ENCODE data around the gene GLIS2.

DNA sequence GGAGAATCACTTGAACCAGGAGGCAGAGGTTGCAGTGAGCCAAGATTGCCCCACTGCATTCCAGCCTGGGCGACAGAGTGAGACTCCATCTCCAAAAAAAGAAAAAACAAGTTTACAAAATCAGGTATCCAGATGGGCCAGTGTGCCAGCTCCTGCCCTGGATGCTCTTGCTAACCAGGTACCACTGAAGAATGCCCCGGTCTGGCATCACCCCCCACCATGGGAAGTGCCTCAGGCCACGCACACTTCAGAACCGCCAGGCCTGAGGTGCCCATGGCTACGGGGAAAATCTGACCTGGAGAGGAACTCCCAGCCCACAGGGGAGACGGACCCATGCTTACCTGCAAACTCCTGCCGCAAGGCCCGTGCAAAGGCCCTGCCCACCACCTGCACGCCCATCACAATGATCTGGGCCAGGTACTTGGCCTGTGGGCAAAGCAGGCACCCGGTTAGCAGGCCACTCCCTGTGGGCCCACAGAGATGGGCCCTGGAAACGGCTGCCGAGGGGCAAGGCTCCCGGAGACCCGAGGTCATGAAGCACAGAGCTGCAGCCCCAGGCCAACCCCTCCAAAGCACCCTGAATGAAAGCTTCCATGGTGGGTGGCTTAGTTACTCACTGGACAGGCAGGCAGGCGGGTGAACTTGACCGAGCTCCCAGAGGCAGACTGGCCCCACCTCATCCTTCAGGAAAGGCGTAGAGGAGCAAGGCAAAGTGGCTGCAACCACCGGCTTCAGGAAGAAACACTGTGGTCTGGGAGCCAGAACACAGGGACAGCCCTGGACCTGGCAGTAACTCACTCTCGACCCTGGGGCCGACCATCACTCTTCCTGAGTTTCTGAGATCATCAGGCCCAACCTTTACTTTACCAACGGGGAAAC is 27.2 kb downstream of the GLIS2 start:
- TF ChIP-seq, protein P1, sequence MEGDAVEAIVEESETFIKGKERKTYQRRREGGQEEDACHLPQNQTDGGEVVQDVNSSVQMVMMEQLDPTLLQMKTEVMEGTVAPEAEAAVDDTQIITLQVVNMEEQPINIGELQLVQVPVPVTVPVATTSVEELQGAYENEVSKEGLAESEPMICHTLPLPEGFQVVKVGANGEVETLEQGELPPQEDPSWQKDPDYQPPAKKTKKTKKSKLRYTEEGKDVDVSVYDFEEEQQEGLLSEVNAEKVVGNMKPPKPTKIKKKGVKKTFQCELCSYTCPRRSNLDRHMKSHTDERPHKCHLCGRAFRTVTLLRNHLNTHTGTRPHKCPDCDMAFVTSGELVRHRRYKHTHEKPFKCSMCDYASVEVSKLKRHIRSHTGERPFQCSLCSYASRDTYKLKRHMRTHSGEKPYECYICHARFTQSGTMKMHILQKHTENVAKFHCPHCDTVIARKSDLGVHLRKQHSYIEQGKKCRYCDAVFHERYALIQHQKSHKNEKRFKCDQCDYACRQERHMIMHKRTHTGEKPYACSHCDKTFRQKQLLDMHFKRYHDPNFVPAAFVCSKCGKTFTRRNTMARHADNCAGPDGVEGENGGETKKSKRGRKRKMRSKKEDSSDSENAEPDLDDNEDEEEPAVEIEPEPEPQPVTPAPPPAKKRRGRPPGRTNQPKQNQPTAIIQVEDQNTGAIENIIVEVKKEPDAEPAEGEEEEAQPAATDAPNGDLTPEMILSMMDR (conservative IDR thresholded peaks at IDR 0.05): no peak
- TF ChIP-seq EZH2 (IDR thresholded peaks at IDR 0.05; ENCODE audit: low read depth): no peak

Data from PC-9 (cell line).